Forelimb muscle (tissue), 1 donor: ENCODE data around the gene SLC26A11. TPM values are rescaled to one million over a fixed set of nuclear protein-coding genes. Genes with fewer than 3 reads are reported as not detected.
"Not testable (repeated sequence)": the region's sequence is repeated elsewhere in the genome, so short reads cannot be mapped to it uniquely, and the experiment has no call there.

ENCODE experiments used
- DNase-seq: peaks from one replicate; pipeline ENCODE4 v3.0.0-alpha.2; 2013; ENCODE audit warnings: low read depth
- polyA plus RNA-seq: library from polyadenylated mRNA; unstranded; fragments of 120-200 nt; gene quantifications from one replicate; pipeline ENCODE4 v1.2.1, GENCODE V29; 2013; ENCODE audit not compliant: insufficient read length

SLC26A11 gene
- polyA plus RNA-seq, 1 donor = 8.1 TPM

- DNase-seq = no peak
These were observed 24.3 kb upstream of the SLC26A11 start for GRCh38 chr17:80195671-80196529.

GRCh38 chr17:80196652-80197051, 23.6 kb upstream of the SLC26A11 start:
- DNase-seq = no peak

DNA sequence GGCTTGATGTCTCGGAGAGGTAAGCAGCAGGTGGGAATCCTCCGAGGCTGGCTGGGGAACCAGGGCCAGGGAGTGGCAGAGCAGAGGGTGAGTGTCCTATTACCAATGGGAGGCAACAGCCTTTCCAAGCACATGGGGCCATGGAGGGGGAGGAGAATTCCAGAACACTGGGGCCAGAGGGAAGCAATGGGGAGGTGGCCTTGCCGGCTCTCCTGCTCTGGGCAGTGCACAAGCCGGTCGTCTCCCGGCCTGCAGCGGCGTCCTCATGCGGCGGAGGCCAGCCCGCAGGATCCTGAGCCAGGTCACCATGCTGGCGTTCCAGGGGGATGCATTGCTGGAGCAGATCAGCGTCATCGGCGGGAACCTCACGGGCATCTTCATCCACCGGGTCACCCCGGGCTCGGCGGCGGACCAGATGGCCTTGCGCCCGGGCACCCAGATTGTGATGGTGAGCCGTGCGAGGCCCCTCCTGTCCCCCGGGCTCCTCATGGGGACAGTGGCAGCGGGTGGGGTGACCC, 22.0 kb upstream of the SLC26A11 start:
- no peak for DNase-seq

- DNase-seq = not testable (repeated sequence)
These were observed 20.9 kb upstream of the SLC26A11 start for GRCh38 chr17:80199295-80199694.

DNA sequence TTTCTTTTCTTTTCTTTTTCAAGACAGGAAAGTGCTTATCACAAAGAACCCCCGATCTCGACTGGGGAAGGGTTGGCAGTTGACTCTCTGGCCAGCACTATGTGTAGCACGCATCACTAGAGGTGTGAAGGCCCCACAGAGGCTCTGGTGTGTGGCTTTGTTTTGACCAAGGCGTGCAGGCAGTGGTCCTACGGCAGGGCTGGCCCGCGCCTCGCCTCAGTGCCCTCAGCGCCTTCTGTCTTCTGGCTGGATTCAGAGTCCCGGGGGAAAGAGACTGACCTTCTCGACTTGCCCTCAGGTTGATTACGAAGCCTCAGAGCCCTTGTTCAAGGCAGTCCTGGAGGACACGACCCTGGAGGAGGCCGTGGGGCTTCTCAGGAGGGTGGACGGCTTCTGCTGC, 18.8 kb upstream of the SLC26A11 start:
- DNase-seq = no peak

DNA sequence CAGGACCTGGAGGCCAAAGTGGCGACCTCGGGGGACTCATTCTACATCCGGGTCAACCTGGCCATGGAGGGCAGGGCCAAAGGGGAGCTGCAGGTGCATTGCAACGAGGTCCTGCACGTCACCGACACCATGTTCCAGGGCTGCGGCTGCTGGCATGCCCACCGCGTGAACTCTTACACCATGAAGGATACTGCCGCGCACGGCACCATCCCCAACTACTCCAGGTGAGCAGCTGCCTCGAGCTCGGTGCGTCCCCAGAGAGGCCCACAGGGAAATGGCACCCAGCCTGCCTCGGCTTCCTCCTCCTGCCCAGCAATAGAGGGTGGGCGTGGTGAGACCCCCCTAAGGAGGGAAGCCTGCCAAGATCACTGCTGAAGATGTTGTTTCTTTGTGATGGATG, 18.0 kb upstream of the SLC26A11 start:
- DNase-seq = no peak

- no peak for DNase-seq
These were observed 16.7 kb upstream of the SLC26A11 start for GRCh38 chr17:80203471-80203963.

- DNase-seq = no peak
These were observed 15.4 kb upstream of the SLC26A11 start for GRCh38 chr17:80204626-80205468.

DNA sequence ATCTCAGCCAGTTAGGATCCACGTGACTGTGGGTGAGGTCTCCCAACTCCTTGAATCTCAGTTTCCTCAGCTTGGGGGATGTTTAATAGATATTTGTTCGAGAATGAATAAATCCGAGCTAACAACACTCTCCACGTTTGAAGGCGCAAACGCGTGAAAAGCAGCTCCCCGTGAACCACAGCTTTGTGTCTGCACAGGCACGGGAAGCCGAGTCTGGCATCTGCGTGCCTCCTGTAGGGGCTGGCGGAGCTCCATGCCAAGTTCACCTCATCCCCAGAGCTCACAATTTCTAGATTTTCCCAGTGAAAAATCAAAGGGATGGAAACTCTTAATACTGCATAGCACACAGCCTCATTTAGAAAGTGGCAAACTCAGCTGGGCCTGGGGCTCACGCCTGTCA, 14.4 kb upstream of the SLC26A11 start:
- no peak for DNase-seq

DNA sequence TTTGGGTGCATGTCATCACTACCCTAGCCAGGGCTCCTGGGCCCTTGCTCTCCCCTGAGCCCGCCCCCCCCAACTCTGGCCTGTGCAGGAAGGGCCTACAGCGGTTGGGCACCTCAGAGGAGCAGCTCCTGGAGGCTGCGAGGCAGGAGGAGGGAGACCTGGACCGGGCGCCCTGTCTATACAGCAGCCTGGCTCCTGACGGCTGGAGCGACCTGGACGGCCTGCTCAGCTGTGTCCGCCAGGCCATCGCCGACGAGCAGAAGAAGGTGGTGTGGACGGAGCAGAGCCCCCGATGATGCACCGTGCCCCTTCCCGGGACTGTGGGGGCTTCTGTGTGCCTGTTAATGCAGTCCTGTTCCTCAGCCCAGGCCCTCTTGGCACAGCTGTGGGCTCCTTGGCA, 12.2 kb upstream of the SLC26A11 start:
- no peak for DNase-seq

- no peak for DNase-seq
These were observed 10.5 kb upstream of the SLC26A11 start for GRCh38 chr17:80209765-80210164.

- DNase-seq = no peak
These were observed 9.7 kb upstream of the SLC26A11 start for GRCh38 chr17:80210348-80211108.

GRCh38 chr17:80212109-80212508, 8.1 kb upstream of the SLC26A11 start:
- no peak for DNase-seq

DNA sequence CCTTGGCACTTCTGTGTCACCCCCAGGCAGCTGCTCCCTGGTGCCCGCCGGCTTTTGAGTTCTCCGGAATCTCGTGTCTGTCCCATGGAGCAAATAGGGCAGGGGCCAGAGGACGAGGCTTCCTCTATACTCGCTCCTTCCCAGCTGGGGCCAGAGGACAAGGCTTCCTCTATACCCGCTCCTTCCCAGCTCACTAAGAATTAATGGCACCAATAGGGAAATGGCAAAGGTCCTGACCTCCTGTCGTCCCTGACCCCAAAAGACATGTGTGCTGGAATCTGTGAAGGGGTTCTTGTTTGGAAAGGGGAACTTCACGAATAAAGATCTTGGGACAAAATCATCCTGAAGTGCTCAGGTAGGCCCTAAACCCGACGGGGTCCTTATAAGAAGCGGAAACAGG, 7.7 kb upstream of the SLC26A11 start:
- DNase-seq = no peak

GRCh38 chr17:80212962-80213642, 7.1 kb upstream of the SLC26A11 start:
- no peak for DNase-seq

DNA sequence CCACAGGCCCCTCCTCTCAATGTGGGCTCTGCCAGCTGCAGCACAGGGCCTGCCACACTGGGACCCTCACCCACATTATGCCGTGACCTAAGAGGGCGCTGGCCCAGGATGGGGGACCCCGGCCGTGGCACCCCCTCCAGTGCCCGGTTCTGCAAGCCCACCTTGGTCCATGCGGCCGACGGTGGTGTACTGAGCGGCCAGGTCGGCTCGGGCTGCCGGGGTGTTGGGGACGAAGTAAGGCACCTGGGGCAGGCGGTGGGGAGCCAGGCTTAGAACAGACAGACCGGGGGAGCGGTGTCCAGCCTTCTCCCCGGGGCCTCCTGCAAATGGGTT, 6.6 kb upstream of the SLC26A11 start:
- DNase-seq = no peak

DNA sequence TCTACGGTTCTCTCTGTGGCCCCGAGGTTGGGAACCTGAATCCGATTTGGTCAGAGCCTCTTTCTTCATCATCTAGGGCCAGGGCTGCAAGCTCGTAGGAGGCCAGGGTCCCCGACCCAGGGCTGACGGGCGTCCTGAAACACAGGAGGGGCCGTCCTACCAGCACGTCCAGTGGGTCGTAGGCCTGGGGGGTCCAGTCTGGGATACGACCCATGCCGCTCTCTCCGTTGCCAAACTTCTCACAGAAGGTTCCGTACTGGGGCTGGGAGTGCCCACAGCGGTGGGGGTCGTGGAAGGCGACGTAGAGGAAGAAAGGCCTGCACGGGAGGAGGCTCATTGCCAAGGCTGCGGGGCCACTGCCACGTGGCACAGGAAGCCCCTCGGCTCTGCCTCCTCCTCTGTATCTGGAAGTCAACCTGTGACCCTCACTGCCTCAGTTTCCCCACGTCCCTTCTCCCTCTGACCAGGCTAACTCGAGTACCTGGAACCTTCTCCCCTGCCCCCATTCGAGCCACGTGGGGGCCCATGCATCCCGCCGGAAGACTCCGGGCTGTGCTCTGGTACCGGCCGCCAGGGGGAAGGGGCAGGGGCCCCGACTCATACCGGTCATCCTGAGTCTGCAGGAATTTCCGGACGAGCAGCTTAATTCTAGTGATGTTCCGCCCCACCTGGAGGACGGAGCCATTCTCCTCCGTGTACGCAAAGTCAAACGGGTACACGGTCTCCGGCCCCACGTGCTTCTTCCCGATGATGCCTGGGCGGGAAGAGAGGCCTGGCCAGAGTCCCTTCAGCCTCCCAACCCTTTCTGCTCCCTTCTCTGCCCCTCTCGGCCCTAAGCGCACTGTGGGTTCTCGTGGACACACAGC, 6.0 kb upstream of the SLC26A11 start:
- DNase-seq = no peak

DNA sequence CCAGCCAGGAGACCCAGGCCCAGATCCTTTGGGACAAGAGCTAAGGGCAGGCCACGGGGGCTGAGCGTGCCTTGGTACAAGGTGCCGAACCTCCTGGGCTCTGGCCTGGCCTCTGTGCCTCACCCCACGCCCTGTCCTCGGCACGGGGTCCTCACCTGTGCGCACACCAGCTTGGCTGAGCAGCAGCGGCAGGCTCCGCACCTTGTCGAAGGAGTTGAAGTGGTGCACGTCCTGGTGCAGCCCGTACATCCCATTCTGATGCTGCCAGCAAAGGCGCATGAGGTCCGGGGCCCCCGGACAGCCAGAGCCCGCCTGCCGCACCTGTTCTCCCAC, 5.4 kb upstream of the SLC26A11 start:
- no peak for DNase-seq

DNA sequence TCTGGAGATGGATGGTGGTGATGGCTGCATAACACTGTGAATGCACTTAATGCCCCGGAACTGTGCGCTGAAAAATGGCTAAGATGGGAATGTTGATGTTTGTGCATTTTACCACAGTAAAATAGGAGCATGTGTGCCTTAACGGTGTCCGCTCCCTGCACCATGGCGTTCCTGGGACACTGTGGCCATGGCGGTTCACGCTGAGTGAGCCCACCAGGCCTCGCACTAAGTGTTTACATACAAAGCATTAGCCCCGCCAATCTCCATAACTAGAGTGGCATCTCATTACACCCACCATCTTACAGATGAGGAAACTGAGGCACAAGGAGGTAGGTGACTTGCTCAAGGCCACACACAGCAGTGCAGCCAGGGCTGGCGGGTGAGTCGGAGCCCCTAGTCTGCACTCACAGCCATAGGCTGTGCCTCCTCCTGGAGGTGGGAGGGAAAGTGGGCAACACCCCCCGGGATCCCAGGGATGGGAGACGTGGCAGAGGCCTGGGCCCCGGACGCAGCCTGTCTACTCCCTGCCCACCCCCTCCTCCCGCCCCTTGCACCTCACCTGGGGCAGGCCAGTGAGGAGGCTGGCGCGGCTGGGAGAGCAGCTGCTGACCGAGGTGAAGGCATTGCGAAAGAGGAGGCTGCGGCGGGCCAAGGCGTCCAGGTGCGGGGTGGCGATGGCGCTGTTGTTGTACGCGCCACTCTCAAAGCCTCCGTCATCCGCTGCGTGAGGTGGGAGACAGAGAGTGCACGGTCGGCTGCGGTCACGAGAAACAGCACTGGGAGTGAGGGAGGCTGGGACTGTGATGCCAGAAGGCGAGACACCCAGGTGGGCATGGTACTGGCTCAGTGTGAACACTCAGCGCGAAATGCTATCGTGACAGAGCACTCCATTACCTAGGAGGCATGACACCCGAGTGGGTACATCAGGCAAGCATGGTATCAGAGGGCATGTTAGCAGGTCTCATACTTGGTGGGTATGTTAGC, 3.5 kb upstream of the SLC26A11 start:
- DNase-seq = no peak
